Measurements from ENCODE around the gene MRPS30. TPM values are rescaled to one million over a fixed set of nuclear protein-coding genes. Genes with fewer than 3 reads are reported as not detected.

MRPS30 gene
- 186 and 201 TPM in 2 replicates for total RNA-seq (2013; cell fraction: nucleolus; rRNA removed)
- total RNA-seq (2014; rRNA removed): 93.8 and 99.2 TPM in 2 replicates
- 60.6 and 61.7 TPM in 2 replicates for total RNA-seq (2014; rRNA removed; fragmentation: Illumina TruSeq; extraction: Trizol)
- total RNA-seq (2021): 51.9 and 53.3 TPM in 2 replicates
- 21.4 TPM for polyA plus RNA-seq (2011; ENCODE audit: low read depth)
- polyA plus RNA-seq (2011; rRNA removed): 84.5 and 121 TPM in 2 replicates
- polyA plus RNA-seq (2011; cell fraction: cytosol; rRNA removed): 56.8 and 64.3 TPM in 2 replicates
- 44.7 and 51.3 TPM in 2 replicates for polyA plus RNA-seq (2011; cell fraction: nucleus; rRNA removed)
- polyA plus RNA-seq (2012): 35.7 and 43.8 TPM in 2 replicates
- polyA plus RNA-seq (2014; fragmentation: Illumina TruSeq; extraction: Trizol): 60.4 and 68.7 TPM in 2 replicates
- 10 to 100 TPM; 18.5 to 19.8 TPM for polyA plus RNA-seq (2014; fragmentation: Nextera tagmentation; extraction: Ambion mirVana)
- polyA plus RNA-seq (2014; rRNA removed): 60.5 and 61.8 TPM in 2 replicates
- 10 to 100 TPM; 68.8 to 74.8 TPM for polyA plus RNA-seq (2016; fragmentation: Nextera tagmentation; extraction: Ambion mirVana)
- 57.2 and 63.4 TPM in 2 replicates for polyA minus RNA-seq (2011; rRNA and poly(A)+ RNA removed)
- polyA minus RNA-seq (2011; cell fraction: cytosol; rRNA and poly(A)+ RNA removed): 38.1 and 41.1 TPM in 2 replicates
- 99.6 and 157 TPM in 2 replicates for polyA minus RNA-seq (2011; cell fraction: nucleus; rRNA and poly(A)+ RNA removed)
- Bru-seq, nascent RNA: percentile 95 among the genes with signal in this experiment
- BruChase-seq, experiment 1, labeled RNA remaining after a 6-hour chase: percentile 88 among the genes with signal in this experiment
- percentile 94 among the genes with signal in this experiment for BruChase-seq, experiment 2, labeled RNA remaining after a 2-hour chase
- long read RNA-seq, experiment 1, transcript MRPS30-202 (5 exons, 1,678 nt): major isoform, 80 of 82 reads
- long read RNA-seq, experiment 1, partial matches to known transcripts: 0 of 82 reads
- long read RNA-seq, experiment 1, other reads (novel, unspliced or antisense): 2 of 82 reads
- long read RNA-seq, experiment 2, transcript MRPS30-202 (5 exons, 1,678 nt): major isoform, 189 of 202 reads
- long read RNA-seq, experiment 2, partial matches to known transcripts: 6 of 202 reads
- long read RNA-seq, experiment 2, other reads (novel, unspliced or antisense): 6 of 202 reads

DNA sequence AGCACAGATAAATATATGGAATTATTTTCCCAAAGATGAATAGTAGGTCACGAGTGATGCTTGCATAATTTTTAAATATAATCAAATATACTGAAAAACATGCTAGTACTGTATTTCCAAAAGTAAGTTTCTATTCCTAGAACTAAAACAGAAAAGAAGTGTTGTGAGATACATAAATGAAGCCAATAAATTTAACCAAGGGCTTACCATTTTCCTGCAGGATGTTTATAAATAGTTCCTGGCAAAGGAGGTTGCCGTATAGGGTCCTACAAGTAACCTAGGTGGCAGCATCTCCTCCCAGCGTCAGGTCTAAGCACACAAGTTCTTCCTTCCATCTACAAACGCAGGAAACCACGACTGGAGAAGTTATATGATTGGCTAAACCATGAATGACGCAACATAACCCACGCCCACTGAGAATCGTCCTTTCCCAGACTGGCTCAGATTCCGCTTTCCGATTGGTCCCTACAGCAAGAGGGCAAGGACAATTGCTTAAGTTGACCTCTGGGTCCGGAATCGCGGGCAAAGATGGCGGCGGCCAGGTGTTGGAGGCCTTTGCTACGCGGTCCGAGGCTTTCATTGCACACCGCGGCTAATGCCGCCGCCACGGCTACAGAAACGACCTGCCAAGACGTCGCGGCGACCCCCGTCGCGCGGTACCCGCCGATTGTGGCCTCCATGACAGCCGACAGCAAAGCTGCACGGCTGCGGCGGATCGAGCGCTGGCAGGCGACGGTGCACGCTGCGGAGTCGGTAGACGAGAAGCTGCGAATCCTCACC is at the start of gene MRPS30:
MRPS30 (plus strand) TSS at position 513 of the 780 bp plus-strand sequence; CDS start at position 529, 16 bp downstream.
- H3K79me2 ChIP-seq (ENCODE audit: control insufficient read depth, insufficient read depth, low read length): peaks cover 47% of the 10 kb centered on the region
- H3K9me3 ChIP-seq (replicated peaks; ENCODE audit: control insufficient read depth, insufficient read depth, low read length): no peaks in the 10 kb centered on the region; the same call in 2 of the 3 replicates
- intact Hi-C loops (cut with micrococcal nuclease; ENCODE audit: unreplicated experiment): loop anchor here (2.0 to 10.0 kb wide), 2 partner anchors 66 to 126 kb away; no protein-coding TSS in a partner anchor
- no TSS peak for BruUV-seq (replicated peaks)
- peak within 1 kb of the TSS; percentile 87 for H3K4me2 ChIP-seq (ENCODE audit: control insufficient read depth, insufficient read depth)
- peak; percentile 95 for ATAC-seq
- peaks cover 0 to 15% of the 10 kb centered on the region in 2 experiments; a peak in 3 of 4 replicates for H3K36me3 ChIP-seq (ENCODE audit: control insufficient read depth in 2 of 2, insufficient read depth in 2 of 2, low read length in 1 of 2)
- in situ Hi-C loops (cut with MboI): no loop called here
- peak within 1 kb of the TSS; percentile 80 for H2AFZ ChIP-seq (ENCODE audit: control insufficient read depth, low read depth, low read length)
- FAIRE-seq: peak; percentile 99
- SMC1A ChIA-PET (ENCODE audit: uncharacterized antibody, unreplicated experiment): interaction anchor here (0.8 kb wide), 1 partner anchor 10 kb away, joined by 3 read pairs; no protein-coding TSS in a partner anchor
- peak; percentile 100 for DNase-seq (ENCODE audit: low read depth, low spot score)
- WGBS (ENCODE audit: insufficient coverage, insufficient replicate concordance, low lambda C conversion rate, missing lambda C conversion rate): under 1% methylated on average over 47 of the region's 47 CpGs
- H3K27me3 ChIP-seq (replicated peaks in 1 of 2; ENCODE audit: control insufficient read depth in 2 of 2, insufficient read depth in 2 of 2, low read length in 1 of 2): no peaks in the 10 kb centered on the region
- H3K4me3 ChIP-seq: peak within 1 kb of the TSS; percentile 90
- POLR2A ChIA-PET: no interaction called here
- peaks cover 3% of the 10 kb centered on the region; the same call in 1 of the 2 replicates for H3K4me1 ChIP-seq (ENCODE audit: control insufficient read depth, insufficient read depth, low read length)
- RAD21 ChIA-PET (ENCODE audit: unreplicated experiment): no interaction called here
- CTCF ChIA-PET: interaction anchor here (0.7 kb wide), 1 partner anchor 55 kb away, joined by 3 read pairs; no protein-coding TSS in a partner anchor
- peak within 1 kb of the TSS; percentile 91 for H3K9ac ChIP-seq (ENCODE audit: control insufficient read depth, insufficient read depth, low read length)
- H3K27ac ChIP-seq (ENCODE audit: control insufficient read depth, insufficient read depth): peak within 1 kb of the TSS; percentile 84
- no peaks in the 10 kb centered on the region for H4K20me1 ChIP-seq (ENCODE audit: control insufficient read depth, insufficient read depth)
- no peak for TF ChIP-seq SIN3A (IDR thresholded peaks at IDR 0.05; ENCODE audit: low read depth, low read length)
- TF ChIP-seq ESRRA (IDR thresholded peaks at IDR 0.05; ENCODE audit: low read length): no peak
- no peak for TF ChIP-seq ZNF217 (IDR thresholded peaks at IDR 0.05)
- no peak for TF ChIP-seq FOXK2 (IDR thresholded peaks at IDR 0.05)
- TF ChIP-seq HCFC1 (IDR thresholded peaks at IDR 0.05; ENCODE audit: low read length): no peak; the same call in 1 of the 2 replicates
- TF ChIP-seq ZBED1 (IDR thresholded peaks at IDR 0.05; ENCODE audit: borderline replicate concordance): no peak
- peak; percentile 78; the same call in 1 of the 2 replicates for TF ChIP-seq RB1 (IDR thresholded peaks at IDR 0.05; ENCODE audit: borderline replicate concordance)
- TF ChIP-seq, protein P1, sequence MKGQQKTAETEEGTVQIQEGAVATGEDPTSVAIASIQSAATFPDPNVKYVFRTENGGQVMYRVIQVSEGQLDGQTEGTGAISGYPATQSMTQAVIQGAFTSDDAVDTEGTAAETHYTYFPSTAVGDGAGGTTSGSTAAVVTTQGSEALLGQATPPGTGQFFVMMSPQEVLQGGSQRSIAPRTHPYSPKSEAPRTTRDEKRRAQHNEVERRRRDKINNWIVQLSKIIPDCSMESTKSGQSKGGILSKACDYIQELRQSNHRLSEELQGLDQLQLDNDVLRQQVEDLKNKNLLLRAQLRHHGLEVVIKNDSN (IDR thresholded peaks at IDR 0.05; ENCODE audit: borderline replicate concordance, extremely low read length, insufficient read depth, low read depth, low read length): no peak
- no peak for TF ChIP-seq FOXM1 (IDR thresholded peaks at IDR 0.05; ENCODE audit: low read depth, low read length)
- no peak for TF ChIP-seq STAT1 (conservative IDR thresholded peaks at IDR 0.05)
- no peak for TF ChIP-seq KDM1A (IDR thresholded peaks at IDR 0.05; ENCODE audit: borderline replicate concordance)
- TF ChIP-seq CEBPB (IDR thresholded peaks at IDR 0.05; ENCODE audit: borderline replicate concordance in 1 of 2, low read depth in 2 of 2, low read length in 2 of 2): peak in 1 of 2 experiments; percentile 83; a peak in 2 of 4 replicates
- TF ChIP-seq, protein P2, sequence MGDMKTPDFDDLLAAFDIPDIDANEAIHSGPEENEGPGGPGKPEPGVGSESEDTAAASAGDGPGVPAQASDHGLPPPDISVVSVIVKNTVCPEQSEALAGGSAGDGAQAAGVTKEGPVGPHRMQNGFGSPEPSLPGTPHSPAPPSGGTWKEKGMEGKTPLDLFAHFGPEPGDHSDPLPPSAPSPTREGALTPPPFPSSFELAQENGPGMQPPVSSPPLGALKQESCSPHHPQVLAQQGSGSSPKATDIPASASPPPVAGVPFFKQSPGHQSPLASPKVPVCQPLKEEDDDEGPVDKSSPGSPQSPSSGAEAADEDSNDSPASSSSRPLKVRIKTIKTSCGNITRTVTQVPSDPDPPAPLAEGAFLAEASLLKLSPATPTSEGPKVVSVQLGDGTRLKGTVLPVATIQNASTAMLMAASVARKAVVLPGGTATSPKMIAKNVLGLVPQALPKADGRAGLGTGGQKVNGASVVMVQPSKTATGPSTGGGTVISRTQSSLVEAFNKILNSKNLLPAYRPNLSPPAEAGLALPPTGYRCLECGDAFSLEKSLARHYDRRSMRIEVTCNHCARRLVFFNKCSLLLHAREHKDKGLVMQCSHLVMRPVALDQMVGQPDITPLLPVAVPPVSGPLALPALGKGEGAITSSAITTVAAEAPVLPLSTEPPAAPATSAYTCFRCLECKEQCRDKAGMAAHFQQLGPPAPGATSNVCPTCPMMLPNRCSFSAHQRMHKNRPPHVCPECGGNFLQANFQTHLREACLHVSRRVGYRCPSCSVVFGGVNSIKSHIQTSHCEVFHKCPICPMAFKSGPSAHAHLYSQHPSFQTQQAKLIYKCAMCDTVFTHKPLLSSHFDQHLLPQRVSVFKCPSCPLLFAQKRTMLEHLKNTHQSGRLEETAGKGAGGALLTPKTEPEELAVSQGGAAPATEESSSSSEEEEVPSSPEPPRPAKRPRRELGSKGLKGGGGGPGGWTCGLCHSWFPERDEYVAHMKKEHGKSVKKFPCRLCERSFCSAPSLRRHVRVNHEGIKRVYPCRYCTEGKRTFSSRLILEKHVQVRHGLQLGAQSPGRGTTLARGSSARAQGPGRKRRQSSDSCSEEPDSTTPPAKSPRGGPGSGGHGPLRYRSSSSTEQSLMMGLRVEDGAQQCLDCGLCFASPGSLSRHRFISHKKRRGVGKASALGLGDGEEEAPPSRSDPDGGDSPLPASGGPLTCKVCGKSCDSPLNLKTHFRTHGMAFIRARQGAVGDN (IDR thresholded peaks at IDR 0.05): peak; percentile 20; the same call in 1 of the 2 replicates
- no peak for TF ChIP-seq TARDBP (IDR thresholded peaks at IDR 0.05; ENCODE audit: borderline replicate concordance)

Data from GM12878 (cell line).